ENCODE results near the gene HRH1. TPM values are rescaled to one million over a fixed set of nuclear protein-coding genes. Genes with fewer than 3 reads are reported as not detected.
"Not testable (repeated sequence)": the region's sequence is repeated elsewhere in the genome, so short reads cannot be mapped to it uniquely, and the experiment has no call there.

The HRH1 gene
- polyA plus RNA-seq, 1 donor, result 2.0 TPM

DNA sequence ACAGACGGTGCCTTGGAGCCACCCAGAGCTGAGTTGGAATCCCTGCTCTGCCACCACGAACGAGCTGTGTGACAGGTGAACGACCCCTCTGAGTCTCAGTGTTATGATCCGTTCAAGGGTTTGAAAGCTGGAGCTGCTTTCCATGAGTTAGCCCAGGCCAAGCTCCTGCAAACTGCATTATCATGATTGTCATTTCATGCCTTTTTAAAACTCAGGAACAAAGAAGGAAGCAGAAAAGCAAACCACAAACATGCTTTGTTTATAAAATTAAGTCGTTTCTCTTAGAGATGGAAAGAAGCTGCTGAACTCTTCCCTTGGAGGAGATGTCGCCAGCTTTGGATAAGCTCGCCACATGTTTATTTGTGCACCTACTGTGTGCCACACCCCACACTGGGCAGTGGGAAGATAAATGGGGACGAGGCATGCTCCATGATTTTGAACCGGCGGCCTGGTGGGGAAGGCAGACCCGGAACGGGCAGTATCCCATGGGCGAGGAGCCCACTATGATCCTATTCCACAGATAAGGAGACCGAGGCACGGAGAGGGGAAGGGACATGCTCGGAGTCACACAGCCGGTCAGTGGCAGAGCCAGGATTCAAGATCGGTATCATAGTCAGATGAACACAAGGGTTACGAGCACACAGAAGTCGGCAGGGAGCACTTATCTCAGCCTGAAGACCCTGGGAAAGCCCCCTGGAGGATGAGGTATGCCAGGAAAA lies 15.9 kb downstream of the HRH1 start:
- DNase-seq, result no peak

DNA sequence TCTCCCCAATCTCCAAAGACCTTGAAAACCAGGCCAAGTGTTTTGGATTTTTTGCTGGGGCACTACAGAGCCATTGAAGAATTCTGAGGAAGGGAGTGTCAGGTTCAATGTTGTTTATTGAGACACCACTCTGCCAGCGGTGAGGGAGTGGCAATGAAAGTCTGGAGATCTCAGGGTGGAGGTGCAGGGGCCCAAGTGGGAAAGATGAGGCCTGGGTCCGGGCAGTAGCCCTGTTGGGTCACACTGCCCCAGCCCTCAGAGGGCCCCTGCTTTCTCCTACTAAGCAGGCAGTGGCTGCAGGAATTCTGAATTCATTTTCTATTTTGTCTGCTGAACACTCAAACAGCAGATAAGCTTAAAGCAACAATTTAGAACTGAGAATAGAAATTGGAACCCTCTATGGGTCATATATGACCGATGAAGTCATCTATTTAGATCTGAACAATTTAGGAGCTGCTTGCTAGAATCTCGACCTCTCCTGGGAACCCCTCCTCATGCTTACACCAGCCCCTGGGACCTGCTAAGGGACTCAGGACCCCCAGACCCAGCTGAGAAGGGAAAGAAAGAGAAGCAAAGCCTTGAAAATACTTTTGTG lies 17.9 kb downstream of the HRH1 start:
- DNase-seq, result no peak

GRCh38 chr3:11173828-11174465 lies 19.7 kb downstream of the HRH1 start:
- no peak for DNase-seq

DNA sequence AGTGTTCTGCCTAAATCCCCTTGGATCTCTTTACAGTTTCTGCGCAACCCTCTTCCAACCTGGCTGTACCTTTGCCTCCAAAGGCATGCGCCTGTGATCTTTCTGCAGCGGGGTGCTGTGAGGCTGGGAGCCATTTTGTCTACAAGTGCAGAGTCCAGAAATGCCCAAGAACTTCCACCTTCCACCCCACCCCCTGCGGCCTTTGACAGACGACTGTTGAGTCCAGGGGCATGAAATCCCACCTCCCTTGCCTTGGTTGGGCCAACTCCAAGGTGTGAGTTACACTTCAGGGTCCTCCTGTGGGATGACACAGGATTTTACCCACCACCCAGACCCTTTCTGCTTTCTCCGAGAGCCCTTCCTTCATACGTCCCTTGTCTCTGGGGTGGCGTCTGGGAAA lies 24.1 kb downstream of the HRH1 start:
- DNase-seq, result no peak

GRCh38 chr3:11184328-11184969 lies 30.2 kb downstream of the HRH1 start:
- not testable (repeated sequence) for DNase-seq

- DNase-seq, result no peak
Observed at GRCh38 chr3:11185144-11185543, 30.9 kb downstream of the HRH1 start.

GRCh38 chr3:11185564-11186317 lies 31.4 kb downstream of the HRH1 start:
- no peak for DNase-seq

- no peak for DNase-seq
Observed at GRCh38 chr3:11186318-11186692, 32.0 kb downstream of the HRH1 start.

DNA sequence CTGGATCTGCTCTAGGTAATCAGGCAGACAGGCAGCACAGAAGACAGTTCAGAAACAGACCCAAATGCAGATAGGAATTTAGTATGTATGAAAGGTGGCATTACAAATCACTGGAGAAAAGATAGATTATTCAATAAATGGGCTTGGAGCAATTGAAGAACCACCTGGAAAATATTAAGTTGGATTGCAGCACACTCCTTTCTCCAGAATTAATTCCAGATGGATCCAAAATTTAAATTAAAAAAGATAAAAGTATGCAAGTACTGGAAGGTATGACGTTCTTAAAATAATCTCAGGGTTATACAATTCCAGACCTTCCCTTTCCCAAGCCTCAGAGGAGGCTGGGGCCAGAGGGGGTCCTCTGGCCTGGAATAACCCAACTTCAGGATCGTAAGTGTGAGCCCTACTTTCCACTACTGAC lies 32.5 kb downstream of the HRH1 start:
- no peak for DNase-seq

GRCh38 chr3:11187681-11188080 lies 33.4 kb downstream of the HRH1 start:
- DNase-seq, result no peak

DNA sequence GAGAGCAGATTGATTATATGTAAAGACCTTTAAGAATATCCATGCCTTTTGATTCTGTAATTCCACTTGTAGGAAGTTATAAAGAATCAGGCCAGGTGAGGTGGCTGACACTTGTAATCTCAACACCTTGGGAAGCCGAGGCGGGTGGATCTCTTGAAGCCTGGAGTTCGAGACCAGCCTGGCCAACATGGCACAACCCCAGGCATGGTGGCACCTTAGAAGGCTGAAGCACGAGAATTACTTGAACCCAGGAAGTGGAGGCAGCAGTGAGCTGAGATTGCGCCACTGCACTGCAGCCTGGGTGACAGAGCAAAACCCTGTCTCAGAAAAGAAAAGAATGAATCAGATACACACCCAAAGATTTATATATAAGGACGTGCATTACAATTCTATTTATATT lies 33.9 kb downstream of the HRH1 start:
- no peak for DNase-seq

DNA sequence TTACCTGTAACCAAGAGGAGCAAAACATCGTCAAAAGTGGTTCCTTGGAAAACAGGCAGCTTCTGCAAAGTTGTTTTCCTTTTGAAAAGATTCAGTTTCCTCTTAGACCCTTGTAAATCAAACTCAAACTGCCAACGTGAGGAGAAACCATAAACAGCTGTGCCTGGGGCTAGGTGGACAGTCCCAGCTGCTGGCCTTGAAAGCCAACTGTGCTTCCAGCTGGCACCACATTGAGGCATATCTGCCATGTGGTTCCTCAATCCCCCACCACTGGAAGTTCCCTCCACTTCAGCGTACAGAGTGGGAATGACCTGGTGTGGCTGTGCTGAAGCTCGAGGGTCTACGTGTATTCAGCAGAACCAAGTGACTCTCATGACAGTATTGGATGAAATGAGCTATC lies 40.9 kb downstream of the HRH1 start:
- no peak for DNase-seq

DNA sequence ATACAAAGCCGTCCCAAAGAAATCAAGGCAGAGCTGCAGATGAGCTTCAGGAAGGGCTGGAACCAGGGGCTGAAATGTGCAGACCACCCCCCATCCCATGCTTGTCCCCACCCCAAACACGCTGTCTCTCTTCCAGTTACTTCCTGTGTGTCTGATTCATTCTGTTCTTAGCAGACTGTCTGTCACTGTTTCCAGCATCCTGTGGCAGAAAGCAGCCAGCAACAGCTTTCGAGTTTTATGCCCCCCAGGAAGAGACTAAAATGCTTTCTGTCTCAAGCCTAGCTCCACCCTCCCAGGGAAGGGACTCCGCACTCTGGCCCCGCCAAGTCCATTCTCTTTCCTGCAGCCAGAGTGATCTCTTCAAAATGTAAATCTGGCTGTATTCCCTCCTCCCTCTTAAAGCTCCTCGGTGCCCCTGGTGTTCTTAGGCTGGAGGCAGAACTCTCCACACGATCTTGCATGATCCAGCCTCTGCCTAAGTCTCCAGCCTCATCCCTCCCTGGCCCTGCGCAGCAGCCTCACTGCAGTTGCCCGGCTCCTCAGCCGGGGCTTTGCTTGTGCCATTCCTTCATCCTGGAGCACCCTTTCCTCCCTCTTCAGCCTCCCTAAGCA lies 41.5 kb downstream of the HRH1 start:
- no peak for DNase-seq

DNA sequence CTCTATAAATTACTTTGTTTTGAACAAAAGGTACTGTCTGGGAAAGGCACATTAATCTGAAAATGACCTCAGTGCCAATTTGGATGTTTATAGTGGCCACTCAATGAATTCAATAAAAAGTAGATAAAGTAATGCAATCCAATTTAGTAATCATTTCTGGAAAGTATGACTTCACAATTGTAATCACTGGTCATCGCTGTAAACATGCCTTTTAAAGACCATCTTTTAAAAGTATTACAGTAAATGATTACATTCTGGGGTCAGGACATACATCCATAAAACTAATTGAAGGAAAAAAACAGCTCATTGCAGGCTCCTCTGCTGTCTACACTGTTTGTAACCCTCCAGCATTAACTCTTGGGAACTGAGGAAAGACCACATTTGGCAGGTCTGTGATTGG lies 43.2 kb downstream of the HRH1 start:
- no peak for DNase-seq

DNA sequence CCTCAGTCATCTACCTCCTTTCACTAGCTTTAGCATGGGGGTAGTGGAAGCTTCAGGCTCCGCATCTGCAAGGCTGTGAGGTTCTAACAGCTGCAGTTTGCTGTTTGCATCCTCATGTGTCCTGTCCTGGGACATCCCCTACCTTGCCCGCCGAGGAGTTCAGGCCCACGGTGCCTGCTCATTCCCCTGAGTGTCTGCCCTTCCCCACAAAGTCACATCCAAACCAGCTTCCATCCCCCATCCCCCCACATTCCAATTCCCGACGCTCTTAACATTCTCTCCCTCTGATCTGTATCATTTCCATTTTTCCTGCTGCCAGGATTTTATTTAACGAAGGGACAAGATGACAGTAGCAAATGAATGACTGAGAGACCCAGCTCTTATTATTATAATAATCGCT lies 43.8 kb downstream of the HRH1 start:
- no peak for DNase-seq

GRCh38 chr3:11198495-11198894 lies 44.2 kb downstream of the HRH1 start:
- no peak for DNase-seq

DNA sequence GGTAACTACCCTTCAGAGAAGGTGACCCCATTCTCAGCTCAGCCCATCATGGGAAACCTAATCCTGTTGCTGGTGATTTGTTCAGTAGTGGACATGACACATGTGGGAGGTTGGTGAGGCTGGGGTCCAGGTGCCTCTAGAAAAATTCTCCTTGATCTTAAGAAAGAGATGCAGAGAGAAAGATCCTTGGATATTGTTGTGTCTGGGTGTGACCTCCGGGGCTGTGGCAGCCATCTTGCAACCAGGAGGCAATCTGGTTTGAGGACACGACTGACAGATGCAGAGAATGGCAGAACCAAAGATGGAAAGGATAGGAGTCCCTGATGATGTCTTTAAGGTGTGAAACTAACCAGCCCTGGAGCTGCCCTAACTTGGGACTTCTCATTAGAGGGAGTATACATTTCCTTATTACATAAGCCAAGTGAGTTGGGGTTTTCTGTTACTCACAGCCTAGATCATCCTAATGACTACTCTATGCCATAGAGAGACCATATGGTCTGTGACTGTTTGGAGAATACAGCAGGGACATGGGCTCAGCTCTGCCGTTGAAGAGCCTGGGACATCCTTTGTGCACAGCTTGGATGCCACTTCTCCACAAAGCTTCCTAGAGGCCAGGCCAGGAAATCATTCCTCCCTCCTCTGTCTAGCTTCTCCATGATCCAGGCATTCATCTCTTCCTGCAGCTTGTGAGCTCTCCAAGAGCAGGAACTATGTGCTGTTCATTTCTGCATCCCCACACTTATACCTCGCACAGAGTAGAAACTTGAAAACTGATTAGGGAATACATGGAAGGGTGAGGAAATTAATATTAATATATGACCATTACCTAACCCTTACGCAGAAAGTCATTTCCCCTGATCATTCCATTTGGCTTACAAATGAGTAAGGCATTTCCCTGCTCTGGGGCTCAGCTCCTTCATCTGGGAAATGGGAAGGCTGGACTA lies 45.9 kb downstream of the HRH1 start:
- no peak for DNase-seq

DNA sequence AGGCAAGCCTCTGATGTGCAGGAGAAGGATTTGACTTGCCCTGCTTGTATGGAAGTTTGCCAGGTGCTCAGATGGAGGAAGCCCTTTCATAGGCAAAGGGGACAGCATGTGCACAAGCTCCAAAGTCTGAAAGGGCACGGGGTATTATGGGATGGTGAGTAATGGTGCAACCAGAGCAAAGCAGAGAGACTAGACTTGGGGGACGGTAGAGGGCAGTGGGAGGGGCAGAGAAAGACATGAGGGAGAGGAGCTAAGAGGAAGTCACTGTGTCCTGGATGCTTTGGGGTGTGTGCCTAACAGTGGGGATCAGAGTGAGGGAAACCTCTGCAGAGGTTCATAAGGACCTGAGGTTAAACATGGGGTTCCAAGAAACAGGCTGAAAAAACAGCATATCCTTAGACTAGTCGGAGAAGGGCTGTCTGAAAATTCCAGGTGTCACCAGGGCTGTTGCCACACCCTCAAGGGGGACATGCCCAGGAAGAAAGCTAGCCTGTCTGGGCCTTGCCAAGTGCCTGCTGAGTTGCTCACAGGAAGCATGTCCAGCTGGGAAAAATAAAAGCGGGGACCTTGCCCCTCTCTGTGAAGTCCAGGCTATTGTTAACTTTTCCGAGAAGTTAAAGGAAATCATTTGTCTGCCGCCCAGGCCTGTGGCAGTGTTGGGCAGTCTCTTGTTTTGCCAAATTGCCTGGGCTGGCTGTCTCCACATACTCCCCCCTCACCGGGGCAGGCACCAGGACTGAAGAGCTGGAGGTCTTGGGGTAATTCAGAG lies 47.1 kb downstream of the HRH1 start:
- no peak for DNase-seq

DNA sequence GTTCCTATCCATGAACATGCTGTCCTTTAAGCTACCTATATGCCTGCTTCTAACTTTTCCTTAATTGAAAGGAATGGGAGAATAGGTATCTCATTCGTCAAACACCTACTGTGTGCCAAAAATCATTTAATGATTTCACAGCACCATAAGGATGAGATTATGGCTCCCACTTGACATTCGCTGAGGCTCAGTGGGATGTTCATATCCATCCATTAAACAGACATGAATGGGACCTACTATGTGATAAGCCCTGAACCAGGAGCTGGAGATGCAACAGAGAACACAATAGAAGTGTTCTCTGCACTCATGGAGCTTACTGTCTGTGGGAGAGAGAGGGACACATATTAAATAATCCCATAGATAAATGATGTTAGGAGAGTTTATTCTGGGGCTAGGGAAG lies 49.7 kb downstream of the HRH1 start:
- DNase-seq, result no peak

Measured in left kidney (tissue), 2 donors.